Heart right ventricle (tissue), 16 donors: ENCODE results near the gene ANGPTL1. TPM values are rescaled to one million over a fixed set of nuclear protein-coding genes. Genes with fewer than 3 reads are reported as not detected.
"Not testable (repeated sequence)": the region's sequence is repeated elsewhere in the genome, so short reads cannot be mapped to it uniquely, and the experiment has no call there.

Experiments used
- ATAC-seq, 8 donors: fragments of 200-7000 bp; cut with Tn5 transposase; one replicate each; pipeline ENCODE4 v1.9.1; 2020; ENCODE audit warnings: mild to moderate bottlenecking in 8 of 8, moderate library complexity in 8 of 8, moderate number of reproducible peaks in 1 of 8
- DNase-seq, 2 donors: peaks; one replicate each; pipeline ENCODE4 v3.0.0-alpha.2; 2020
- H3K27ac ChIP-seq, 10 donors: fragments of 200-600 bp; sonication (generic) in 2 of 10; one replicate each; pipeline versions ENCODE4 v1.5.0 to v1.8.0; 2020 to 2022; ENCODE audit warnings: mild to moderate bottlenecking in 3 of 10
- H3K27me3 ChIP-seq, 7 donors: fragments of 200-600 bp; one replicate each; pipeline ENCODE4 v1.8.0; 2021 to 2022; ENCODE audit warnings: mild to moderate bottlenecking in 2 of 7
- H3K36me3 ChIP-seq, 9 donors: fragments of 200-600 bp; sonication (generic) in 1 of 9; one replicate each; pipeline versions ENCODE4 v1.5.0 to v1.8.0; 2020 to 2022; ENCODE audit warnings: mild to moderate bottlenecking in 2 of 9
- H3K4me1 ChIP-seq, 9 donors: fragments of 200-600 bp; sonication (generic) in 1 of 9; one replicate each; pipeline versions ENCODE4 v1.5.0 to v1.8.0; 2020 to 2022; ENCODE audit warnings: mild to moderate bottlenecking in 4 of 9
- H3K4me3 ChIP-seq, 10 donors: fragments of 200-600 bp; sonication (generic) in 2 of 10; one replicate each; pipeline versions ENCODE4 v1.5.0 to v1.8.0; 2020 to 2022; ENCODE audit warnings: mild to moderate bottlenecking in 7 of 10, moderate library complexity in 2 of 10
- H3K9me3 ChIP-seq, 11 donors: fragments of 200-600 bp in 10 of 11; sonication (generic) in 2 of 11; one replicate each; pipeline versions ENCODE4 v1.5.0 to v1.8.0; 2013 to 2022; ENCODE audit warnings: mild to moderate bottlenecking in 2 of 11, control low read depth in 1 of 11, moderate library complexity in 1 of 11
- WGBS, 2 donors: extraction: QIAGEN DNeasy Blood & Tissue Kit; methylation state at CpG; one replicate each; pipeline ENCODE4 v1.1.7; 2013; ENCODE audit warnings: inconsistent platforms in 1 of 2; 5-methylcytosine and 5-hydroxymethylcytosine counted together
- intact Hi-C, 10 donors: fragments of 100-400 bp; cut with DNase I; formaldehyde crosslinking; loops; one replicate each; pipeline versions ENCODE4 v1.11.1 to v1.14.2; 2022
- polyA plus RNA-seq, 2 donors: library from polyadenylated mRNA; stranded (reverse); fragments of 200-250 nt; gene quantifications; one replicate each; pipeline ENCODE4 v1.2.3, GENCODE V29; 2013
- total RNA-seq, 10 donors: library from RNA; stranded (reverse); fragmentation: NEBNext Ultra II Directional in 3 of 10; extraction: Animal tissue kit (Norgen Biotek cat#: 25700) in 3 of 10; gene quantifications; one replicate each; pipeline versions ENCODE4 v1.2.1 to v1.2.4, GENCODE V29; 2021 to 2023
- TF ChIP-seq, protein P1 (sequence below), 9 donors: fragments of 200-600 bp; sonication (generic) in 2 of 9; IDR thresholded peaks; one replicate each; pipeline versions ENCODE4 v1.5.0 to v1.8.0; 2021 to 2022; ENCODE audit warnings: antibody characterized with exemption in 9 of 9, mild to moderate bottlenecking in 5 of 9, moderate library complexity in 1 of 9
- donor health status: Arrhythmogenic right ventricular cardiomyopathy.
- donor health status: ischemic (EF 13 %, LVEDD 7.1; RV severe dilation, severe dysfunction).
- donor health status: healthy with polysubstance abuse.
- donor health status: DM: no; HTN: yes; CAD: no.
- donor health status: DM: no; HTN: no; CAD: no.
- donor health status: ischemic (EF 25% LVEDD 6.9; RV normal size, moderate dysfunction).
- donor health status: ischemic (EF 25% LVEDD 5.7; RV mildly dilated, moderate dysfunction).
- donor health status: healthy.
- donor health status: DM: yes; HTN: yes; CAD: no.
- donor health status: Ischemic cardiomyopathy.
- donor health status: ischemic (EF 35%, LVEDD 5.7; RV mildly dilated, moderate dysfunction).
- donor health status: nonischemic (EF 11% LVEDD 7.7; RV severe dilation, severe dysfunction).
- donor health status: DM: yes; HTN: yes; CAD: no.
- donor health status: PGD.
- donor health status: ischemic (EF 29% LVEDD 5.4; RV normal size, mild dysfunction).
- donor health status: nonischemic (EF 23%, LVEDD 6.1; RV moderate dilation, normal function).

ANGPTL1 gene
- total and polyA plus RNA-seq, 12 donors = 6.1 to 35.2 (median 13.5) TPM

DNA sequence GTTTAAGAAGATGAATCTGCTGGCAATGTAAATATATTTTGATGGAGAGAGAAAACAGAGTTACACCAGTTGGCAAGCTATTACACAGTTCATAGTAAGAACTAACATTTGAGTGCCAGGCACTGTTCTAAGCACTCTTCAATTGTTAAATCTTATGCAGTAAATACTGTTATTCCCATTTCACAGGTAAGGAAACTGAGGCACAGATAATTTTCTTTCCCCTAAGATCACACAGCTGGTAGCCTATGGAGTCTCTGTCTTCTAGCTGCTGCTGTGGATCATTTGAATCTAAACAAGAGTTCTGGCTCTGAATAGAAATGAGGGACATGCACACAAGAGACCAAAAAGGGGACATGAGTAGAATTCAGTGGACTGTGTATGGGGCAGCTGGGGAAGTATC, 8.0 kb downstream of the ANGPTL1 start:
- TF ChIP-seq, protein P1, sequence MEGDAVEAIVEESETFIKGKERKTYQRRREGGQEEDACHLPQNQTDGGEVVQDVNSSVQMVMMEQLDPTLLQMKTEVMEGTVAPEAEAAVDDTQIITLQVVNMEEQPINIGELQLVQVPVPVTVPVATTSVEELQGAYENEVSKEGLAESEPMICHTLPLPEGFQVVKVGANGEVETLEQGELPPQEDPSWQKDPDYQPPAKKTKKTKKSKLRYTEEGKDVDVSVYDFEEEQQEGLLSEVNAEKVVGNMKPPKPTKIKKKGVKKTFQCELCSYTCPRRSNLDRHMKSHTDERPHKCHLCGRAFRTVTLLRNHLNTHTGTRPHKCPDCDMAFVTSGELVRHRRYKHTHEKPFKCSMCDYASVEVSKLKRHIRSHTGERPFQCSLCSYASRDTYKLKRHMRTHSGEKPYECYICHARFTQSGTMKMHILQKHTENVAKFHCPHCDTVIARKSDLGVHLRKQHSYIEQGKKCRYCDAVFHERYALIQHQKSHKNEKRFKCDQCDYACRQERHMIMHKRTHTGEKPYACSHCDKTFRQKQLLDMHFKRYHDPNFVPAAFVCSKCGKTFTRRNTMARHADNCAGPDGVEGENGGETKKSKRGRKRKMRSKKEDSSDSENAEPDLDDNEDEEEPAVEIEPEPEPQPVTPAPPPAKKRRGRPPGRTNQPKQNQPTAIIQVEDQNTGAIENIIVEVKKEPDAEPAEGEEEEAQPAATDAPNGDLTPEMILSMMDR (IDR thresholded peaks at IDR 0.05) = no peak
- DNase-seq = no peak
- ATAC-seq = no peak
- Histone ChIP-seq H3K9me3 (no peaks in the 10 kb centered on the region), H3K27me3 (no peaks in the 10 kb centered on the region), H3K36me3 (peaks cover 0 to 9% (median 0%) of the 10 kb centered on the region in 9 donors), H3K4me1 (peaks cover 0 to 29% (median 6%) of the 10 kb centered on the region in 9 donors), H3K4me3 (no peak overlapping the region), H3K27ac (no peak overlapping the region)
- intact Hi-C loops = no loop called here

DNA sequence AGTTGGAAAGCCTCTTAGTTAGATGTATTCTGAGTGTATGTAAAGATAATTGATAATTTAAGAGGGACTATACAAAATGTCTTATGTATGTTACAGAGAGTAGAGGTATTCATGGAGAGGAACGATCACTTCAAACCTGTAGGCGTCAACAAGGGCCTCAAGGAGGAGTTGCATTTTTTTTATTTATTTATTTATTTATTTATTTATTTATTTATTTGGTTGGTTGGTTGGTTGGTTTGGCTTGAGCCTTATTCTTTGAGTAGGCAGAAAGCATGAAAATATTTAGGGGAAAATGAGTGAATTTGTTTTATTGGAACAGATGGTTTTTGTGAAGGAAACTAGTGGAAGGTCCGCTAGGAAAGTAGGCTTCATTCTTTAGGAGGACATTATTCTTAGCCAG, 8.5 kb downstream of the ANGPTL1 start:
- H3K27ac ChIP-seq = no peak overlapping the region
- peaks cover 0 to 9% (median 0%) of the 10 kb centered on the region in 9 donors for H3K36me3 ChIP-seq
- TF ChIP-seq, protein P1 (IDR thresholded peaks at IDR 0.05) = no peak
- peaks cover 0 to 29% (median 6%) of the 10 kb centered on the region in 9 donors for H3K4me1 ChIP-seq
- no peaks in the 10 kb centered on the region for H3K9me3 ChIP-seq
- WGBS, 2 donors = 99% methylated on average over 3 of the region's 3 CpGs
- DNase-seq (no peak), ATAC-seq (no peak)
- no peak overlapping the region for H3K4me3 ChIP-seq
- no peaks in the 10 kb centered on the region for H3K27me3 ChIP-seq
- intact Hi-C loops = no loop called here

DNA sequence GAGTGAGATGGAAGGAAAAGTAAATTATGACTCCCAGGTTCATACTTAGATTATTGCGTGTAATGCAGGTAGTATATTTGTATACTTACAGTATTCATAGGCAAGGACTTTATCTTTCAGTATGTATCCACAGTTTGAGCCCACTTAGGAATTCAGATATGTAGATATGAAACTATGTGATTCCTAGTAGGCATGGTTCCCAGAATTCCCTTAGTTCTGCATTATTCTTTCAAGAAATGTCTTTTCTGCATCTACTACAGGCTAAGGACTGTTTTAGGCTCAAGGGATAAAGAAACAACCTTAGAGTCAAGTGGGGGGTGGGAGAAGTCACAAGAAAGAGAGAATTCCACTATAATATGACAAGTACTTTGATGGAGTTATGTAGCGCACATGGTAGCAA, 13.8 kb downstream of the ANGPTL1 start:
- TF ChIP-seq, protein P1 (IDR thresholded peaks at IDR 0.05) = no peak
- no peak overlapping the region for H3K27ac ChIP-seq
- intact Hi-C loops = no loop called here
- no peak for ATAC-seq
- 98 to 100% methylated on average over 2 of the region's 2 CpGs for WGBS, 2 donors
- no peaks in the 10 kb centered on the region for H3K4me1 ChIP-seq
- no peak overlapping the region for H3K4me3 ChIP-seq
- no peak for DNase-seq
- no peaks in the 10 kb centered on the region for H3K27me3 ChIP-seq
- peaks cover 0 to 21% (median 0%) of the 10 kb centered on the region in 9 donors for H3K36me3 ChIP-seq
- no peaks in the 10 kb centered on the region for H3K9me3 ChIP-seq

DNA sequence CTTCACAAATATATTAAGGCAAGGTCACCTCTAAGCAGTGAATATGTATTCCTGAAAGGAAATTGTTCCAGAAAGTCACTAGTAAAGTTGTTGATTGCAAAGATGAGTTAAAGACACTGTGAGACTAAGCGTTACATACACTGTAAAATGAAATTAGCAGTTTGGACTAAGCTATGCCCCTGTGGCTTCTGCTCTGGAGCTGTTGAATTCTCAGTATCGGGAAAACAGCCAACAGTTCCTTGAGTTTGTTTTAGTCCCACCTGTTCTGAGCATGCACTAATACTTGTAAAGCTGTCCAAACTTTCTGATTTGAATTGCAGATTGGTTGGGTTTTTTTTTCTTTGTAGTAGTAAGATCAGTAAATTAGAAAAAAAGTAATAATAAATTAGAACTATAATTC, 21.0 kb downstream of the ANGPTL1 start:
- Histone ChIP-seq H3K4me1 (peaks cover 0 to 3% (median 0%) of the 10 kb centered on the region in 9 donors), H3K36me3 (peaks cover 0 to 12% (median 0%) of the 10 kb centered on the region in 9 donors), H3K27me3 (no peaks in the 10 kb centered on the region), H3K27ac (no peak overlapping the region), H3K4me3 (no peak overlapping the region), H3K9me3 (no peaks in the 10 kb centered on the region)
- TF ChIP-seq, protein P1 (IDR thresholded peaks at IDR 0.05) = no peak
- DNase-seq (no peak), ATAC-seq (no peak)
- intact Hi-C loops = no loop called here
- WGBS, 2 donors = 75 to 81% methylated on average over 2 of the region's 2 CpGs

DNA sequence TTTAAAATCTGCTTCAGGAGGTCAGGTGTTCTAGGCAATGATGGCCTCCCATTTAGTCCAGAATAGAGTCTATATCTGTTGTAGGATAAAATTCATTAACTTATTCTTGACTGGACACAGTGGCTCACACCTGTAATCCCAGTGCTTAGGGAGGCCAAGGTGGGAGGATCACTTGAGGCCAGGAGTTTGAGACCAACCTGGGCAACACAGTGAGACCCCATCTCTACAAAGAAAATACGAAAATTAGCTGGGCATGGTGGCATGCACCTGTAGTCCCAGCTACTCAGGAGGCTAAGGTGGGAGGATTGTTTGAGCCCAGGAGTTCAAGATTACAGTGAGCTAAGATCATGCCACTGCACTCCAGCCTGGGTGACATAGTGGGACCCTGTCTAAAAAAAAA, 23.0 kb downstream of the ANGPTL1 start:
- DNase-seq, intact Hi-C loops, H3K27me3 ChIP-seq, H3K4me1 ChIP-seq, H3K4me3 ChIP-seq, H3K9me3 ChIP-seq, H3K27ac ChIP-seq, ATAC-seq: not testable (repeated sequence)
- 94% methylated on average over 1 of the region's 1 CpG for WGBS, 2 donors
- peaks cover 0 to 12% (median 0%) of the 10 kb centered on the region in 9 donors for H3K36me3 ChIP-seq
